K562 (cell line): ENCODE data around the gene C22orf31. TPM values are rescaled to one million over a fixed set of nuclear protein-coding genes. Genes with fewer than 3 reads are reported as not detected.

ENCODE experiments used
- polyA plus RNA-seq, 8 experiments: library from polyadenylated mRNA; depleted of rRNA in 4 of 8; stranded (reverse) in 5 of 8; unstranded in 3 of 8; fragments of >200 nt; fragmentation: Nextera tagmentation in 2 of 8; fragmentation: Illumina TruSeq in 1 of 8; extraction: Ambion mirVana in 2 of 8; extraction: Trizol in 1 of 8; gene quantifications; 2 replicates each; pipeline versions ENCODE4 v1.2.1 to v1.2.3, GENCODE V29; 2011 to 2014; ENCODE audit warnings: inconsistent platforms in 1 of 8, missing spikeins in 1 of 8
- total RNA-seq, 7 experiments: library from RNA; depleted of rRNA in 6 of 7; stranded (reverse); fragments of >200 nt in 6 of 7; fragmentation: Illumina TruSeq in 2 of 7; extraction: Trizol in 2 of 7; gene quantifications; 2 replicates each; pipeline versions ENCODE4 v1.2.1 to v1.2.3, GENCODE V29; 2011 to 2021; ENCODE audit warnings: low replicate concordance in 1 of 7
- TF ChIP-seq, protein P1 (sequence below): fragments of 450-650 bp; IDR thresholded peaks from 2 replicates; pipeline ENCODE4 v1.6.1; 2016; ENCODE audit warnings: mild to moderate bottlenecking, moderate library complexity

The C22orf31 gene
- total and polyA plus RNA-seq, 9 of the 15 experiments (the other 6 are each of a cell fraction or from before 2014, with no cell fraction given), result not detected

DNA sequence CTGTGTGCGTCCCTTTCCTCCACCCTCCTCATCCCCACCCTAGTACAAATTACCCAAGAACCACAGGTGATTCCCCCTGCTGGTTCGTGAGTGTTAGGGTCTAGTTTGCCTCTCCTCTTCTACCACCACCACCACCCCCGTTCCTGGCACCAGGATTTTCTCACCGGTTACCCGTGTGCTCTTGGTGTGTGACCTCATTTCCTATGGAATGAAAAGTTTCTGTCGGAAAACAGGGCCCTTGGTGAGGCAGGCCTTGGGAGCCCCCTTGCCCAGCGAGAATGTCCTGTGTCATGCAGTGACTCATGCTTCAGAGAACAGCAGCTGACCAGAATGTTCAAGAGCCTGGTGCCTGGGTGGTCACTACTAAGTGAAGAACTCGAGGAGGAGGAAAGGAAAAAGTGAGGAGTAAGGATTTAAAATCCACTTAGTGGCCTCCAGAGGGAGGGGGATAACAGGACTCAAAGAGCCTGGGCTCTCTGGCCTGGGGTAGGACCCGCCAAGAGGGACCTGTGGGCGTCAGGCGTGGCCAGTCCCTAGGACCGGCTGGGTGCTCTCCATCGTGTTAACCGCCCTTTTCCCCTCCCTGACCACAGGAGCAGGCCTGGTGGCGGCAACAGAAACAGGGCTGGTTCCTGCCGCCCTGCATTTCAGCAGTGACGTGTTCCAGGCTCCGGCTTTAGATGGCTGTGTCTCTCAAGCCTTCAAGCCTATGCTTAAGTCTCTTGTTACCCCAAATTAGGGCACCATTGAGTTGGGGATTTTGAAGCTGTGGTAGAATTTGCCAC lies 30.2 kb downstream of the C22orf31 start (continued):
- TF ChIP-seq, protein P1, sequence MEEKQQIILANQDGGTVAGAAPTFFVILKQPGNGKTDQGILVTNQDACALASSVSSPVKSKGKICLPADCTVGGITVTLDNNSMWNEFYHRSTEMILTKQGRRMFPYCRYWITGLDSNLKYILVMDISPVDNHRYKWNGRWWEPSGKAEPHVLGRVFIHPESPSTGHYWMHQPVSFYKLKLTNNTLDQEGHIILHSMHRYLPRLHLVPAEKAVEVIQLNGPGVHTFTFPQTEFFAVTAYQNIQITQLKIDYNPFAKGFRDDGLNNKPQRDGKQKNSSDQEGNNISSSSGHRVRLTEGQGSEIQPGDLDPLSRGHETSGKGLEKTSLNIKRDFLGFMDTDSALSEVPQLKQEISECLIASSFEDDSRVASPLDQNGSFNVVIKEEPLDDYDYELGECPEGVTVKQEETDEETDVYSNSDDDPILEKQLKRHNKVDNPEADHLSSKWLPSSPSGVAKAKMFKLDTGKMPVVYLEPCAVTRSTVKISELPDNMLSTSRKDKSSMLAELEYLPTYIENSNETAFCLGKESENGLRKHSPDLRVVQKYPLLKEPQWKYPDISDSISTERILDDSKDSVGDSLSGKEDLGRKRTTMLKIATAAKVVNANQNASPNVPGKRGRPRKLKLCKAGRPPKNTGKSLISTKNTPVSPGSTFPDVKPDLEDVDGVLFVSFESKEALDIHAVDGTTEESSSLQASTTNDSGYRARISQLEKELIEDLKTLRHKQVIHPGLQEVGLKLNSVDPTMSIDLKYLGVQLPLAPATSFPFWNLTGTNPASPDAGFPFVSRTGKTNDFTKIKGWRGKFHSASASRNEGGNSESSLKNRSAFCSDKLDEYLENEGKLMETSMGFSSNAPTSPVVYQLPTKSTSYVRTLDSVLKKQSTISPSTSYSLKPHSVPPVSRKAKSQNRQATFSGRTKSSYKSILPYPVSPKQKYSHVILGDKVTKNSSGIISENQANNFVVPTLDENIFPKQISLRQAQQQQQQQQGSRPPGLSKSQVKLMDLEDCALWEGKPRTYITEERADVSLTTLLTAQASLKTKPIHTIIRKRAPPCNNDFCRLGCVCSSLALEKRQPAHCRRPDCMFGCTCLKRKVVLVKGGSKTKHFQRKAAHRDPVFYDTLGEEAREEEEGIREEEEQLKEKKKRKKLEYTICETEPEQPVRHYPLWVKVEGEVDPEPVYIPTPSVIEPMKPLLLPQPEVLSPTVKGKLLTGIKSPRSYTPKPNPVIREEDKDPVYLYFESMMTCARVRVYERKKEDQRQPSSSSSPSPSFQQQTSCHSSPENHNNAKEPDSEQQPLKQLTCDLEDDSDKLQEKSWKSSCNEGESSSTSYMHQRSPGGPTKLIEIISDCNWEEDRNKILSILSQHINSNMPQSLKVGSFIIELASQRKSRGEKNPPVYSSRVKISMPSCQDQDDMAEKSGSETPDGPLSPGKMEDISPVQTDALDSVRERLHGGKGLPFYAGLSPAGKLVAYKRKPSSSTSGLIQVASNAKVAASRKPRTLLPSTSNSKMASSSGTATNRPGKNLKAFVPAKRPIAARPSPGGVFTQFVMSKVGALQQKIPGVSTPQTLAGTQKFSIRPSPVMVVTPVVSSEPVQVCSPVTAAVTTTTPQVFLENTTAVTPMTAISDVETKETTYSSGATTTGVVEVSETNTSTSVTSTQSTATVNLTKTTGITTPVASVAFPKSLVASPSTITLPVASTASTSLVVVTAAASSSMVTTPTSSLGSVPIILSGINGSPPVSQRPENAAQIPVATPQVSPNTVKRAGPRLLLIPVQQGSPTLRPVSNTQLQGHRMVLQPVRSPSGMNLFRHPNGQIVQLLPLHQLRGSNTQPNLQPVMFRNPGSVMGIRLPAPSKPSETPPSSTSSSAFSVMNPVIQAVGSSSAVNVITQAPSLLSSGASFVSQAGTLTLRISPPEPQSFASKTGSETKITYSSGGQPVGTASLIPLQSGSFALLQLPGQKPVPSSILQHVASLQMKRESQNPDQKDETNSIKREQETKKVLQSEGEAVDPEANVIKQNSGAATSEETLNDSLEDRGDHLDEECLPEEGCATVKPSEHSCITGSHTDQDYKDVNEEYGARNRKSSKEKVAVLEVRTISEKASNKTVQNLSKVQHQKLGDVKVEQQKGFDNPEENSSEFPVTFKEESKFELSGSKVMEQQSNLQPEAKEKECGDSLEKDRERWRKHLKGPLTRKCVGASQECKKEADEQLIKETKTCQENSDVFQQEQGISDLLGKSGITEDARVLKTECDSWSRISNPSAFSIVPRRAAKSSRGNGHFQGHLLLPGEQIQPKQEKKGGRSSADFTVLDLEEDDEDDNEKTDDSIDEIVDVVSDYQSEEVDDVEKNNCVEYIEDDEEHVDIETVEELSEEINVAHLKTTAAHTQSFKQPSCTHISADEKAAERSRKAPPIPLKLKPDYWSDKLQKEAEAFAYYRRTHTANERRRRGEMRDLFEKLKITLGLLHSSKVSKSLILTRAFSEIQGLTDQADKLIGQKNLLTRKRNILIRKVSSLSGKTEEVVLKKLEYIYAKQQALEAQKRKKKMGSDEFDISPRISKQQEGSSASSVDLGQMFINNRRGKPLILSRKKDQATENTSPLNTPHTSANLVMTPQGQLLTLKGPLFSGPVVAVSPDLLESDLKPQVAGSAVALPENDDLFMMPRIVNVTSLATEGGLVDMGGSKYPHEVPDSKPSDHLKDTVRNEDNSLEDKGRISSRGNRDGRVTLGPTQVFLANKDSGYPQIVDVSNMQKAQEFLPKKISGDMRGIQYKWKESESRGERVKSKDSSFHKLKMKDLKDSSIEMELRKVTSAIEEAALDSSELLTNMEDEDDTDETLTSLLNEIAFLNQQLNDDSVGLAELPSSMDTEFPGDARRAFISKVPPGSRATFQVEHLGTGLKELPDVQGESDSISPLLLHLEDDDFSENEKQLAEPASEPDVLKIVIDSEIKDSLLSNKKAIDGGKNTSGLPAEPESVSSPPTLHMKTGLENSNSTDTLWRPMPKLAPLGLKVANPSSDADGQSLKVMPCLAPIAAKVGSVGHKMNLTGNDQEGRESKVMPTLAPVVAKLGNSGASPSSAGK, result peak; percentile 76
